ENCODE measurements around the gene SLC2A5.

The SLC2A5 gene

DNA sequence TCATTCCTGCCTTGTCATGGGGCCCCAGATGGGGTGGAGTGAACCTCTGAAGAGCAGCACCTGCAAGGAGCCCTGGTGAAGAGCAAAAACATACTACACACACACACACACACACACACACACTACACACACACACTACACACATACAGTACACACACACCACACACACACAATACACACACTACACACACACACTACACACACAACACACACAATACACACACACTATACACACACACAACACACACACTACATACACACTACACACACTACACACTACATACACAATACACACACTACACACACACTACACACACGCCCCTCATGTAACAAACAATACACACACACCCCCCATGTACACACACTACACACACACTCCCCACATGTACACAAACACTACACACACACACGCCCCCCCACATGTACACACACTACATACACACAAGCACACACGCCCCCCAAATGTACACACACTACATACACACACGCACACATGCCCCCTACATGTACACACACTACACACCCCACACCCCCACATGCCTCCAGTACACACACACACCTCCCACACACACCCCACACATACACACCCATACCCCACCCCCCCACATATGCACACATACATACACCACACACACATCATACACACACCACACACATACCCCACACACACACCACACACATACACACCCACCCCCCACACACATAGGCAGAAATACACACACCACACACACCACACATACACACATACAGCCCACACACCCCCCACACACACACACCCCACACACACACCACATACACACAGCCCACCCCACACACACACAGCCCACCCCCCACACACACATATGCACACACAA, 9.3 kb downstream of the SLC2A5 start:
- no peak for DNase-seq

DNA sequence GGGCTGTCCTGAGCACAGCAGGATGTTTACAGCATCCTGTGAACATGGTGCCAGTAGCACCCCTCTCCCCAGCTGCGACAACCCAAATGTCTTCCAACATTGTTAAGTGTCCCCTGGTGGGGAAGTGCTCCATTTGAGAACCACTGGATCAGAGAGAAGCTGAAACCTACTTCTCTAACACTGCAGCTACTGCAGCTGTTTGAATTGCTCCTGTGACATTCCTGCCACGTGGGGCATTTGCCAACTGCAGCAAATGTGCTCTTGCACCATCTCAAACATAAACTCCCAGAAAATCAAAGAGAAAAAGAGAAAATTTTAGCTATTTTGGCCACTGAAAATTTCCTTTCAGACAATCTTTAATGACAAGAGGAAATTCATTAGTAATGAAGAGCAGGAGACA, 11.0 kb downstream of the SLC2A5 start:
- DNase-seq = no peak

DNA sequence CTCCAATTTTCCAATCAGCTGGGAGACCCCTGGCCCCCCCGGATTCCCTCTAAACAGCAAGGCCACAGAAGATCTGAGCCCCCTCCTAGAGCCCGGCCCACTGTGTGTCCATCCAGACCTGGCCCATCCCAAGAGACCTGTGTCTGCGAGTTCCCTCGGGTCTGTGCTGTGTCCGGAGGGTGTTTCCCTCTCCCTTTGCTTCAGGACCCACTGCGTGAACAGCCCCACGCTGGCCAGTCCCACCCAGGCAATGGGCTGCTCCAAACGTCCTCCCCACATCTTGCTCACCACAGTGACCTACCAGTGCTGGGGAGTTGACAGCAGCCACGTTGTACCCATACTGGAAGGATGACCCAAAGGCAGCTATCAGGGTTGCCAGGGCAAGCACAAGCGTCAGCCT, 11.6 kb downstream of the SLC2A5 start:
- DNase-seq = no peak

DNA sequence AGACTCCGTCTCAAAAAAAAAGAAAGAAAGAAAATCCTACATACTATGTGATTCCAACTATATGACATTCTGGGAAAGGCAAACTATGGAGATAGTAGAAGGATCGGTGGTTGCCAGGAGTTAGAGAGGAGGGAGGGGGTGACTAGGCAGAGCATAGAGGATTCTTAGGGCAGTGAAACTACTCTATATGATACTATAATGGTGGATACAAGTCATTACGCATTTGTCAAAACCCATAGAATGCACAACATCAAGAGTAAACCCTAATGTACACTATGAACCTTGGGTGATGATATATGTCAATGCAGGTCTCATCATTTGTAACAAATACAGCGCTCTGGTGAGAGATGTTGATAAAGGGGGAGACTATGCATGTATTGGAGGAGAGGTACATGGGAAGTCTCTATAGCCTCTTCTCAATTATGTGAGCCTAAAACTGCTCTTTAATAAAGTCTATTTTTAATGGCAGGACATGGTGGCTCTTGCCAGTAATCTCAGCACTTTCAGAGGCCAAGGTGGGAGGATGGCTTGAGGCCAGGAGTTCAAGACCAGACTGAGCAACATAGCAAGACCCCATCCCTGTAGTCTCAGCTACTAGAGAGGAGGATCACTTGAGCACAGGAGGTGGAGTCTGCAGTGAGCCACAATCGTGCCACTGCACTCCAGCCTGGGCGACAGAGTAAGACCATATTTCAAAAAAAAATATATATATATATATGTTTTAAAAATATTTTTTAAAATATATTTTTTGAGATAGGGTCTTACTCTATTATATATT, 17.0 kb downstream of the SLC2A5 start:
- no peak for DNase-seq

DNA sequence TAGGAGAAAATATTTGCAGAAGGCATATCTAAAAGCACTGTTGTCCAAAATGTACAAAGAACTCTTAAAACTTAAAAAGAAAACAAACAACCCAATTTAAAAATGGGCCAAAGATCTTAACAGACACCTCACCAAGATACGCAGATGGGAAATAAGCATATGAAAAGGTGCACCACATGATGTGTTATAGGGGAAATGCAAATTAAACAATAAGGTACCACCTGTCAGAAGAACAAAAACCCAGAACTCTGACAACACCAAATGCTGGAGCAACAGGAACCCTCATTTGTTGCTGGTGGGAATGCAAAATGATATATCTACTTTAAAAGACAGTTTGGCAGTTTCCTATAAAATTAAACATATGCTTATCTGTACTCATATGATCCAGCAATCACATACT, 18.1 kb downstream of the SLC2A5 start:
- DNase-seq = no peak

DNA sequence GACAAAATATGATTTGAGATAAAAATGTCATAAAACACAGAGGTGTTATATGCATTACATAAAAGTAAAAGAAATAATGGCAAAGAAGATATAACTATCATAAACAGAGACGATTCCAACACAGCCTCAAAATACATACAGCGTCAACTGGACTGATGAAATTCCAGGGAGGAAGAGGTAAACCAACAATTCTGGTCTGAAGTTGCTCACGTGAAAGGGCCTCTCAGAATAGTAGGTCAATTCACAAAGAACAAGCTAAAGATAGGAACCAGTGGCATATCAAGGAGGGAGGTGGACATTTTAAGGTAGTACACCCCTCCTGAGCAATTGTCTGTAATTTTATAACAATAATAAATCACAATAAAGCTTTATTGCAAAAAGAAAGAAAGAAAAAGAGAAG, 18.6 kb downstream of the SLC2A5 start:
- DNase-seq = no peak

DNA sequence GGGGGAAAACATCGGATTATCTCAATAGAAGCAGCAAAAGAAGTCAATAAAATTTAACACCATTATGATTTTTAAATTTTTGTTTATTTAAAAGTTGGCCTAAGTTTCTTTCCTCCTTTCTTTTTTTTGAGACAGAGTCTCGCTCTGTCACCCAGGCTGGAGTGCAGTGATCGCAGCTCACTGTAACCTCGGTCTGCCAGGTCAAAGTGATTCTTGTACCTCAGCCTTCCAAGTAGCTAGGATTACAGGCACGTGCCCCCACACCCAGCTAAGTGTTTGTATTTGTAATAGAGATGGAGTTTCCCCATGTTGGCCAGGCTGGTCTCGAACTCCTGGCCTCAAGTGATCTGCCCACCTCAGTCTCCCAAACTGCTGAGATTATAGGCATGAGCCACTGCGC, 20.9 kb downstream of the SLC2A5 start:
- DNase-seq = no peak

DNA sequence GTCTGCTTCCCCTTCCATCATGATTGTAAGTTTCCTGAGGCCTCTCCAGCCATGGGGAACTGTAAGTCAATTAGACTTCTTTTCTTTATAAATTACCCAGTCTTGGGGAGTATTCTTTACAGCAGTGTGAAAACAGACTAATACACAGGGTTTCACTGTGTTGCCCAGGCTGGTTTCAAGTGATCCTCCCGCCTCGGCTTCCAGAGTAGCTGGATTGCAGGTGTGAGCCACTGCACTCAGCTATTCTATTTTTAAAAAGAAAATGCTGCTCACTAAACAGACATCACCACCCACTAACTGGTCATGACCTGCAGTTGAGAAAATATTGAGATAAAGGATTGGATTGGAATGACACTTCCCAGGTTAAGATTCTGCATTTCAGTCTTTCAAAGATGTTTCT, 22.4 kb downstream of the SLC2A5 start:
- DNase-seq = no peak

DNA sequence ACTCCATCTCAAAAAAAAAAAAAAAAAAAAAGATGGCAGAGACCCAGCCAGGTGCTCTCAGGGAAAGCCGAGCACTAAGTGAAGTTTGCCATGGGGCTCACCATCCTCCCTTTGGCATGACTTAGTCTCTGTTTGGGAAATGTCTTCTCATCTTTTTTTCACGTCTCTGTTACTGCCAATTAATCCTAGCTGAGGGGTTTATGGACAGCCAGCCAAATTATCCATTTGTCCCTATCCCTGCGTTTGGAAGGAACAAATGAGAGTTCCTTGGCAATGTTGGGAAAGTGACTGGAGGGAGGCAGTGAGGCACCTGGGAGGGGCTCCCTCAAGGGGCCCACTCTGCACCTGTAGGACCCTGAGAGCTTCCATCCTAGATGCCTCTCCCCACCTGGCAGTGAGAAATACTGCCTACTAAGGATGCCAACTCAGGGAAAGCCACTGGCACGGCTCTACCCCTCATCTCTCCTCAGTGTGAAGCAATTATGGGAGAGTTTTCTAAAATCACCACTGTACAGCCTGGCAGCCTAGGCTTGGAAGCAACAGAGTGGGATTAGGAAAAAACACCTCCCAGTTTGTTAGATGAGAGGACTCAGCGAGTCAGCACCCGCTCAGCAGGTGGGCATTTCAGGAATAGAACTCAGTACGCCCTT, 23.4 kb downstream of the SLC2A5 start:
- no peak for DNase-seq

DNA sequence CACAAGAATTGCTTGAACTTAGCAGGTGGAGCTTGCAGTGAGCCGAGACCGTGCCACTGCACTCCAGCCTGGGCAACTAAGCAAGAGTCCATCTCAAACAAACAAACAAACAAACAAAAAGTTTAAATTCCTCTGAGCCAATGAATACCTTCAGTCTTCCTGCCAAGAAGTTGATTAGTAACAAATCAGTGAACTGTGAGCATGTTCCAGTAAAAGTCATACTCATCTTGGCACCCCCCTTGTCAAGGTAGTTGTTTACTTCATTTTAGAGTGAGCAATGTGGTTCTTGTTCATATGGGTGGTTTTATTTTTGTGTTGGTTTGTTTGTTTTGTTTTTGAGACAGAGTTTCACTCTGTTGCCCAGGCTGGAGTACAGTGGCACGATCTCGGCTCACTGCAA, 25.2 kb downstream of the SLC2A5 start:
- no peak for DNase-seq

DNA sequence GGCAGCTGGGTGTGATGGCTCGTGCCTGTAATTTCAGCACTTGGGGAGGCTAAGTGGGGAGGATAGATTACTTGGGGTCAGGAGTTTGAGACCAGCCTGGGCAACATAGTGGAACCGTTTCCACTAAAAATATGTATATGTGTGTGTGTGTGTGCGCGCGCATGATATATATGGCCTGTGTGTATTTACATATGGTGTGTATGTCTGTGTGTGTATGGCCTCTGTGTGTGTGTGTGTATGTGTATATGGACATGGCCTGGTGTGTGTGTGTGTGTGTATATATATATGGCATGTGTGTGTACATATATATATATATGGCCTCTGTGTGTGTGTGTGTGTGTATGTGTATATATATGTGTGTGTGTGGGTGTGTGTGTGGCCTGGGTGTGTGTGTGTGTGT, 27.2 kb downstream of the SLC2A5 start:
- no peak for DNase-seq

DNA sequence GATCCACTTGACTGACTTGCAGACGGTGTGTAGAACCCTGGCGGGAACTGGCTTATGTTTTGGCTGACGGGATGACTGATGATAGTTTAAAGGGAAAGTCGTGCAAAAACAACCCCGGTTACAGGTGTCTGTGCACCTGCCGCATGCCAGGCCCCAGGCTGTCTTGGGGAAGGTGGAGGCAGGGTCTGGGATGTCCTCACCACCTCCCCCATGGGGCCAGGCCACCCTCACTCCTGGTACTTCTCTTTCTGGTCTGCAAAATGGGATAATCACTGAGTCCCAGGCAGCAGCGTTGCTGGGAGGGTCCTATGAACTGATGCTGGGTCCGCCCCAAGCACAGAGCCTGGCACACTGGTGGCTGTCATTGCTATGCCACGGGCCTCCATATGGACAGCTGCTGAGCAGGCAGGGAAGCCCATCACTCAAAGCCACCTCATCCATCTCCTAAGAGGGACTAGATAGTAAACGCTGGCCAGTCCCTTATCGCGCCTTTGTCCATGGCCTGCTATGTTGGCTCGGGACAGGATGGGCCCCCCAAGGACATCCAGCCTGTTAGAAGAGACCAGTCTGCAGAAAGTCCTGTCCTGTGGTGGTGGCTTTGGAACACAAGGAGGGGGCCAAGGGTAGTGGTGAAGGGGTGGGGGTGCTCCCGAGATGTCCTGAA, 28.2 kb downstream of the SLC2A5 start:
- no peak for DNase-seq

DNA sequence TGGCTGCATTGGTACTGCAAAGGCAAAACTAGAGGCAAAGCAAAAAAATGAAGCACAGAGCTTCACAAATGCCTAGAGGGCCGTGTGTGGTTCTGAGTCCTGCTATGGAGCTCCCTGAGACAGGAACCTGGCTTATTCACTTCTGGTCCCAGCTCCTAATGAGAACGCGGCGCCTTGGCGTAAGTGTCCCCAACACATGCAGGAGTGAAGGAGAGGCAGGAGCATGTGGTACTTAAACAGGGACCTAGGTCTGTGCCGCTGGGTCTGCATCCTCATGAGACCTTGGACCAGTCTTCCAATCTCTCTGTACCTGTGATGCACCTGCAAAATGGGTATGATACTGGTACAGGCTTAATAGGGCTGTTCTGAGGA, 28.8 kb downstream of the SLC2A5 start:
- DNase-seq = no peak

DNA sequence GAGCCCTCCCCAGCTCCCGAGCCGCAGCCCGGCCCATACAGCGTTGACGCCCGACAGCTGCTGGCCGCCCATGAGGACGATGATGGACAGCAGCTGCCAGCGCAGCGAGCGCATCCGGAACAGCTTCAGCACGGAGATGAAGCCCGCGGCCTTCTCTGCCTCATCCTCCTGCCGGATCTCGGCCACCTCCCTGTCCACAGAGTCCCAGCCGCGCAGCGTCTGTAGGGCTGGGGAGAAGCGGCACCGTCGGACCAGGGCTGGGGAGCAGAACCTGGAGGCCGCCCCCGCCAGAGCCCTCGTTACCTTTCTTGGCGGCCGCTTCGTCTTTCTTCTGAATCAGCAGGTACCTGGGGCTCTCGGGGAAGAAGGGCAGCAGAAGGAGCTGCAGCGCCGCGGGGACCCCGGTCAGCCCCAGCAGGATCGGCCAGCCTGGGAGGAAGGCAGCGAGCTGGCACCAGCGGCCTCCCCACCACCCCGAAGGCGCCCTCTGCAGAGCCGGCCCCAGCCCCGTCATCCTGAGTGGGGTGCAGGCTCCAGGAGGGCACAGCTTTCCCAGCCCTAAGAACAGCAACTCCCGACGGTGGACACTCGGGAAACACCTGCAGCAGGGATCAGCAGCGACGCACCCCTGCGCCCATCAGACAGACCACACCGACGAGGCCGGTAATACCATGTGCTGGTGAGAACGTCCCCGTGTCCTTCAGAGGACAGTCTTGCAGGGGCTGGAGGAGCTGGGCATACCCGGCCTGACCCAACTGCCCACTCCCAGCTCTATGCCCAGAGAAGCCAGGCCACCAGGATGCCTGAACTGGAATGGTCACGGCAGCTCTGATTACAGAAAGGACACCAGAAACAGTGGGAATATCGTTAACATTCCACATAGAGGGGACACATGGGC, 29.4 kb downstream of the SLC2A5 start:
- no peak for DNase-seq

DNA sequence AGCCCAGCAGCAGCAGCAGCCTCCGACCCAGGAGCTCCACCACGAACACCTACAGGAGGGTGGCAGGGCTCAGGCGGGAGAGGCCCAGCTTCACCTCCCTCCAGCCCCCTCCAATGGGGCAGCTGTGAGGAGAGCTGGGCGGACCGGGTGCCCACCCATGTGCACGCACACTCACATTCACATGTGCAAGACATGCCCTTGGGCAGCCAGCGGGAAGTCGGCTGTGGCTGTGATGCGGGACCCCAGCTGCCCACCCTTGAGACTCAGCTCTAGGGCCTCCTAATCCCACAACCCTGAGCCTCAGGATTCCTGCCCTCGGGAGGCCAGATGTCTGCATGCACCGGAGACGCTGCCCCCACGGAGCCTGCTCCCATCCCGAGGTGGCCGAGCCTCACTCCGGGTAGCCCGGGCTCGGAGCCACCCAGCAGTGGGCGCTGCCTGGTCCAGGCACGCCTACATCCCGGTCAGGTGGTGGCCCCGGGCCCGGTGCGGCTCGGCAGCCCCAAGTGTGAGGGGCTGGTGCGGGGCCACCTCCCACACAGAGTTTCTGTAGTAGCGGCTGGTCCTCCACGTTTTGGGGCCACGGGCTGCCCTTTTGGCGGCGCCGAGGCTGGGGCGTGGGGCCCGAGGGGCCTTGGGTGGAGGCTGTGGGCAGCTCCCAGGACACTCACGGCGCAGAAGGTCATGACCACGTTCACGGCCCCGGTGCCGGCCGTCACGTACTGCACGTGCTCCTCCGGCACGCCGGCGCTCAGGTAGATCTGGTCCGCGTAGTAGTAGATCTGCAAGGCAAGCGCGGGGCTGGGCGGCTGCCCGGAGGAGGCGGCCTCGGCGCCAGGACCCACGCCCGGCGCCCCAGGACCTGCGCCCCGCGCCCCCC, 30.3 kb downstream of the SLC2A5 start:
- DNase-seq = no peak

DNA sequence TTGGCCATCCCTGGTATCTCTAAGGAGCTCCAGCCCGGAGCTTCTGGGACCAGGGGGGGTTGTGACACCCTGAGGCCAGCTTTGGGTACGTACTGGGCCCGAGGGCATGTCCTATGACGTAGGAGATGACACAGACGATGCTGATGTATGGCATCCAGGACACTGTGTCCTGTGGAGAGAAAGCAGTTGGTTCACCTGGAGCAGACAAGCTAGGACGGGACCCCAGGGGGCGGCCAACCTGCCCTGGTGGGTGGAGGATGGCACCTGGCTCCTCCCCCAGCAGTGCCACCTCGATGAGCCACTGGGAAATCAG, 31.1 kb downstream of the SLC2A5 start:
- no peak for DNase-seq

DNA sequence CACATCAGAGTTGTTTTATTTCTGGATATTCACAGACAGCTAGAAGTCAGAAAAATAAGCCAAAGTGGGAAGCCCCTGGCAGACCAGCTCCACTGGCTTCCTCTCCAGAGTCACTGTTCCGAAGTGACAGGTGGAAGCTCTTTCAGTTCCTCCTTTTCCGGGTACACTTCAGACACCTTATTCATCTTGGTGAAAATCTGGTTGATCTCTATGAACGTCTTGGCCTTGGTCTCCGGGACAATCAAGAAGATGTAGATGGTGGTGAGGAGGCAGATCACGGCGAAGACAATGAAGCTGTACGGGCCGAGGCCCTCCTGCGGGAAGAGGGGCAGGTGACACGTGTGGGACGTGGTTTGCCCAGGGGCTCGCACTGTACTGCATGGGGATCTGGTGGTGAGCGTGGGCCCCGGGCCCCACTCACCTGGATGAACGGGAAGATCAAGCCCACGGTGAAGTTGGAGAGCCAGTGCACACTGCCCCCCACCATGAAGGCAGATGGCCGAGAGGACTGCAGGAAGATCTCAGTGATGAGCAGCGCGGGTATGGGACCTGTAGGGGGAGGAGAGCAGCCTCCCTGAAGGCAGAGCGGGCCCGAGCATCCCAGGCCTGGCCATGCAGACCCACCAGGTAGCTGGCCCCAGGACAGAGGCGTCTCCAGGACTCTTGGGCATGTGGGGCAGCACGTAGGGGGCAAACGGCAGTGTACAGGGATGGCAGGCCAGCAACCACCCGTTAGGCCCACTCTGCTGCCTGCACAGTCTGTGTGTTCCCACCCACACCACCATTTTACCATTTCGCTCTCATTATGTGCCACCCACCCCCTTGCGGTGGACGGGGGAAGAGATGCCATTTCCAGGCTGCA, 31.7 kb downstream of the SLC2A5 start:
- no peak for DNase-seq

DNA sequence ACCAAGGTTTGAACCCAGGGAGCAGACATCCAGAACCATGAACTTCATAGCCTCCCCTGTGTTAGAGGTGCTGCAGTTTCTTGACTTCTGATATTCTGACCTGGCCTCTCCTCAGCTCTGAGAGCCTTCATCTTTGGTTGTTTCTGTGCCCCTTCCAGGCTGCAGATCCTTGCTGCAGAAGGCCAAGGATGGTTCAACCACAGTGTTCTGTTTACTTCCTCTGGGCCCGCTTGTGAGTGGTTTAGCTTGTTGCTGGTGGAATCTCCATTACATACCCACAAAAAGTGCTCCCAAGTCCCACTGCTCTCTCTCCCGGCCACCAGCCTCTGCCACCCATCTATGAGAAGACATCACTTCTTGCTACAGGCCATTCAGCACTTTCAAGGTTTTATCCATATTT, 34.2 kb downstream of the SLC2A5 start:
- no peak for DNase-seq

DNA sequence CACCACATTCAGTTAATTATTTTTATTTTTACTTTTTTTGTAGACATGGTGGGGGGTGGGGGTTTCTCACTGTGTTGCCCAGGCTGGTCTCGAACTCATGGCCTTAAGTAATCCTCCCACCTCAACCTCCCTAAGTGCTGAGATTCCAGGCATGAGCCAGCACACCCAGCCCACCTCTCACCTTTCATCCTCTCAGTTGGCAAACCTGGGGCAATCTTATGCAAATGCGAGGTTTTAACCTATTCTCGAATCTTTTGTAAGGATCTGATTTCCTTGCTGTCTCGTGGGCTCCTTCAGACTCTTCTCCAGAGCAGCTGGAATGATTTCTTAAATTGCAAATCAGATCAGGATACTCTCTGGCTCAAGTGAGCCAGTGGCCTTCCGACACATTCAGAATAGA, 36.1 kb downstream of the SLC2A5 start:
- no peak for DNase-seq

DNA sequence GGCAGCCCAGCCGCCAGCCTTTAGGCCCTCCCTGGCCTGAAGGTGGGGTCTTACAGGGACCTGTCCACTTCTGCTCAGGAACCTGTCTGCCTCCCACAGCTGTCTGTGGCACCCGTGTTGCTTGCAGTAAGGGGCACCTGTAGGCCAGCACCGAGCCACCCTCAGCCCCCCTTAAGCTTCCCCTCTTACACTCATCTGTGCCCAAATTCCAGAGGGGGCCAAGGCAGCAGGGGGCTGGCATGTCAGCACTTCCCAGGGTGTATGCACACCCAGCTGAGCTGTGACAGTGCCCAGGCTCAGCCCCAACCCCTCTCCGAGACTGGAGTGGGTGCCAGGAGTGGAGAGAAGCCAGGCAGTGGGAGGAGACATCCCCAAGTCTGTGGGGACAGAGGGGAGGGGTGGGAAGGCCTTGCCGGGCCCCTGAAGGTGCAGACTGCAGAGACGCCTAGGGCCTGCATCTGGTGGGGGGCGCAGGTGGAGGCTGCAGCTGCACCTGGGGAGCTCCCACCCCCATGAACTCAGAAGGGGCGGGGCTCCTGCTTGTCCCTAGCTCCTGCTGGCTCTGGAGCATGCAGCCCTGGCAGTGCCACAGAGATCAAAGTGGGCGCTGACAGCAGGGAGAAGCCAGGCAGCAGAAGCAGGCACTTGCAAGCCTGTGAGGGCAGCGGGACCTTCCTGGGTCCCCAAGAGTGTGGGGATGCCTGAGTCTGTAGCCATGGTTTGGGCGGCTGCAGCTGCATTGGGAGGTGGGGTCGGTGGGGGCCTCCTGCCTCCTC, 37.8 kb downstream of the SLC2A5 start:
- no peak for DNase-seq
